Adrenal gland (tissue), 12 donors: Measurements from ENCODE around the gene DUSP7. TPM values are rescaled to one million over a fixed set of nuclear protein-coding genes. Genes with fewer than 3 reads are reported as not detected.

Source experiments
- DNase-seq, 7 donors: peaks; one replicate each; pipeline ENCODE4 v3.0.0-alpha.2; 2019 to 2020
- H3K27ac ChIP-seq, 5 donors: fragments of 200-600 bp; sonication (generic) in 4 of 5; 1 replicate in 3 of 5; 2 replicates in 2 of 5; pipeline versions ENCODE4 v1.5.1 to v1.8.0; 2016 to 2020; ENCODE audit warnings: mild to moderate bottlenecking in 1 of 5
- H3K27me3 ChIP-seq: fragments of 200-600 bp; 2 replicates; pipeline ENCODE4 v1.8.0; 2021
- H3K36me3 ChIP-seq, 2 donors: fragments of 200-600 bp; replicated peaks in 1 of 2; 1 replicate in 1 of 2; 2 replicates in 1 of 2; pipeline versions ENCODE4 v1.5.1 to v1.8.0; 2018 to 2022
- H3K4me1 ChIP-seq, 2 donors: fragments of 200-600 bp; replicated peaks in 1 of 2; 1 replicate in 1 of 2; 2 replicates in 1 of 2; pipeline versions ENCODE4 v1.5.1 to v1.8.0; 2018 to 2021
- H3K4me3 ChIP-seq, 4 donors: fragments of 200-600 bp; sonication (generic) in 3 of 4; one replicate each; pipeline ENCODE4 v1.5.1; 2016 to 2018
- H3K9me3 ChIP-seq, 3 donors: fragments of 200-600 bp; sonication (generic) in 1 of 3; replicated peaks in 1 of 3; 1 replicate in 2 of 3; 2 replicates in 1 of 3; pipeline versions ENCODE4 v1.5.1 to v1.8.0; 2016 to 2021
- CTCF ChIP-seq, 6 experiments: fragments of 450-650 bp in 4 of 6; fragments of 200-600 bp in 2 of 6; sonication (generic) in 1 of 6; IDR thresholded peaks; 1 replicate in 5 of 6; 2 replicates in 1 of 6; pipeline versions ENCODE4 v1.5.1 to v1.8.0; 2016 to 2021; ENCODE audit warnings: antibody characterized with exemption in 6 of 6, mild to moderate bottlenecking in 2 of 6, moderate library complexity in 1 of 6
- POLR2A ChIP-seq, 2 donors: fragments of 450-650 bp; IDR thresholded peaks; one replicate each; pipeline ENCODE4 v1.6.1; 2017; ENCODE audit warnings: antibody characterized with exemption in 2 of 2, mild to moderate bottlenecking in 2 of 2, moderate library complexity in 1 of 2
- WGBS, 4 donors: extraction: QIAGEN DNeasy Blood & Tissue Kit in 2 of 4; methylation state at CpG; one replicate each; pipeline versions ENCODE4 v1.1.5 to v1.1.7; 2013 to 2017; 5-methylcytosine and 5-hydroxymethylcytosine counted together
- intact Hi-C, 2 donors: fragments of 100-400 bp; cut with DNase I; formaldehyde crosslinking; loops; one replicate each; pipeline versions ENCODE4 v1.14.1 to v1.15.0; 2022 to 2023
- polyA plus RNA-seq, 3 donors: library from polyadenylated mRNA; stranded (reverse); fragments of 200-250 nt in 2 of 3; fragments of 350-450 nt in 1 of 3; fragmentation: Illumina TruSeq in 1 of 3; extraction: RNeasy Lipid Tissue Mini Kit (QIAGEN cat#74804) in 1 of 3; gene quantifications; one replicate each; pipeline ENCODE4 v1.2.3, GENCODE V29; 2013 to 2014
- total RNA-seq, 9 donors: library from RNA; depleted of rRNA in 4 of 9; stranded (reverse); fragments of >200 nt in 4 of 9; fragments of 120-200 nt in 1 of 9; fragmentation: NEBNext Ultra II Directional in 1 of 9; extraction: Animal tissue kit (Norgen Biotek cat#: 25700) in 1 of 9; gene quantifications; one replicate each; pipeline versions ENCODE4 v1.1.0 to v1.2.4, GENCODE V29; 2013 to 2023
- donor health status: healthy with polysubstance abuse.
- donor health status: Bipolar disorder and iron deficiency.
- donor health status: DM: yes; HTN: yes; CAD: no.
- donor health status: DM: no; HTN: no; CAD: no.
- donor health status: DM: no; HTN: no; CAD: no.
- donor health status: DM: yes; HTN: yes; CAD: no.

DUSP7 gene
- total and polyA plus RNA-seq, 12 donors = 5.5 to 35.0 (median 14.4) TPM

GRCh38 chr3:52084954-52085680, 28.7 kb upstream of the DUSP7 start:
- H3K36me3 ChIP-seq = no peaks in the 10 kb centered on the region
- WGBS, 4 donors = 90 to 95% (median 93%) methylated on average over 9 to 13 of the region's 13 CpGs
- no peaks in the 10 kb centered on the region for H3K27me3 ChIP-seq
- no peaks in the 10 kb centered on the region for H3K9me3 ChIP-seq
- H3K4me3 ChIP-seq = no peak overlapping the region
- peaks cover 0 to 15% of the 10 kb centered on the region in 2 donors for H3K4me1 ChIP-seq
- no peak overlapping the region for H3K27ac ChIP-seq
- TF ChIP-seq CTCF (IDR thresholded peaks at IDR 0.05) = no peak
- no peak for TF ChIP-seq POLR2A (IDR thresholded peaks at IDR 0.05)
- intact Hi-C loops = loop anchor here in 1 of 2 donors (5.0 kb wide), 1 partner anchor 32 kb away; no protein-coding TSS in a partner anchor
- no peak for DNase-seq

- Histone ChIP-seq H3K27me3 (no peaks in the 10 kb centered on the region), H3K36me3 (no peaks in the 10 kb centered on the region), H3K27ac (no peak overlapping the region), H3K9me3 (no peaks in the 10 kb centered on the region), H3K4me3 (no peak overlapping the region), H3K4me1 (peaks cover 0 to 9% of the 10 kb centered on the region in 2 donors)
- WGBS, 4 donors = 92 to 97% (median 96%) methylated on average over 9 of the region's 9 CpGs
- TF ChIP-seq POLR2A (IDR thresholded peaks at IDR 0.05) (no peak), CTCF (IDR thresholded peaks at IDR 0.05) (no peak)
- no peak for DNase-seq
- intact Hi-C loops = loop anchor here in 1 of 2 donors (5.0 kb wide), 1 partner anchor 33 kb away; no protein-coding TSS in a partner anchor
Observed at GRCh38 chr3:52084216-52084945, 28.0 kb upstream of the DUSP7 start.

GRCh38 chr3:52083556-52084087, 27.3 kb upstream of the DUSP7 start:
- TF ChIP-seq CTCF (IDR thresholded peaks at IDR 0.05) (no peak), POLR2A (IDR thresholded peaks at IDR 0.05) (no peak)

GRCh38 chr3:52082951-52083350, 26.6 kb upstream of the DUSP7 start:
- H3K4me3 ChIP-seq = no peak overlapping the region
- 93 to 95% (median 94%) methylated on average over 8 of the region's 8 CpGs for WGBS, 4 donors
- TF ChIP-seq CTCF (IDR thresholded peaks at IDR 0.05) (no peak), POLR2A (IDR thresholded peaks at IDR 0.05) (no peak)
- no peak for DNase-seq
- H3K27me3 ChIP-seq = no peaks in the 10 kb centered on the region
- peaks cover 0 to 5% of the 10 kb centered on the region in 2 donors for H3K4me1 ChIP-seq
- no peaks in the 10 kb centered on the region for H3K36me3 ChIP-seq
- intact Hi-C loops = loop anchor here in 1 of 2 donors (5.0 kb wide), 1 partner anchor 34 kb away; no protein-coding TSS in a partner anchor
- no peaks in the 10 kb centered on the region for H3K9me3 ChIP-seq
- H3K27ac ChIP-seq = no peak overlapping the region

More at GRCh38 chr3:52083556-52084087, 27.3 kb upstream of the DUSP7 start:
- no peak overlapping the region for H3K27ac ChIP-seq
- no peak for DNase-seq
- no peaks in the 10 kb centered on the region for H3K27me3 ChIP-seq
- no peaks in the 10 kb centered on the region for H3K9me3 ChIP-seq
- no peaks in the 10 kb centered on the region for H3K36me3 ChIP-seq
- WGBS, 4 donors = 95 to 97% (median 96%) methylated on average over 4 to 5 of the region's 5 CpGs
- no peak overlapping the region for H3K4me3 ChIP-seq
- intact Hi-C loops = loop anchor here in 1 of 2 donors (5.0 kb wide), 1 partner anchor 34 kb away; no protein-coding TSS in a partner anchor
- peaks cover 0 to 6% of the 10 kb centered on the region in 2 donors for H3K4me1 ChIP-seq
